CD14-positive monocyte (primary cell): Measurements from ENCODE around the gene GPR15. TPM values are rescaled to one million over a fixed set of nuclear protein-coding genes. Genes with fewer than 3 reads are reported as not detected.

Experiments
- DNase-seq, 3 donors: peaks; one replicate each; pipeline ENCODE4 v3.0.0-alpha.2; 2011 to 2022
- H2AFZ ChIP-seq: 2 replicates; pipeline ENCODE4 v1.6.0; 2012; ENCODE audit warnings: mild to moderate bottlenecking, low read depth, low read length, inconsistent platforms; ENCODE audit not compliant: insufficient read depth, poor library complexity, severe bottlenecking
- H3K27ac ChIP-seq, 2 donors: 1 replicate in 1 of 2; 2 replicates in 1 of 2; pipeline ENCODE4 v1.5.1; 2012 to 2013; ENCODE audit warnings: low read length in 2 of 2, control low read depth in 1 of 2, inconsistent platforms in 1 of 2, low read depth in 1 of 2, mild to moderate bottlenecking in 1 of 2
- H3K27me3 ChIP-seq, 2 donors: one replicate each; pipeline versions ENCODE4 v1.6.0 to v1.6.1; 2011 to 2013; ENCODE audit warnings: low read length in 2 of 2; ENCODE audit not compliant: control insufficient read depth in 2 of 2, insufficient read depth in 2 of 2
- H3K36me3 ChIP-seq, 2 donors: replicated peaks in 1 of 2; 1 replicate in 1 of 2; 2 replicates in 1 of 2; pipeline versions ENCODE4 v1.5.1 to v1.6.1; 2012 to 2013; ENCODE audit warnings: low read length in 2 of 2, control low read depth in 1 of 2, inconsistent platforms in 1 of 2, mild to moderate bottlenecking in 1 of 2; ENCODE audit not compliant: insufficient read depth in 2 of 2, control insufficient read depth in 1 of 2
- H3K4me1 ChIP-seq, 2 donors: 1 replicate in 1 of 2; 2 replicates in 1 of 2; pipeline versions ENCODE4 v1.5.1 to v1.6.1; 2012 to 2013; ENCODE audit warnings: low read length in 2 of 2, control low read depth in 1 of 2, inconsistent platforms in 1 of 2, mild to moderate bottlenecking in 1 of 2, moderate library complexity in 1 of 2; ENCODE audit not compliant: insufficient read depth in 2 of 2, control insufficient read depth in 1 of 2
- H3K4me2 ChIP-seq: replicated peaks from 2 replicates; pipeline ENCODE3; 2012; ENCODE audit warnings: low read length, moderate library complexity, mild to moderate bottlenecking; ENCODE audit not compliant: poor library complexity, severe bottlenecking; ENCODE audit errors: extremely low read depth
- H3K4me3 ChIP-seq, 3 experiments: fragments of 200-600 bp in 1 of 3; sonication (generic) in 1 of 3; replicated peaks in 1 of 3; 1 replicate in 2 of 3; 2 replicates in 1 of 3; pipeline ENCODE4 v1.5.1; 2011 to 2013; ENCODE audit warnings: low read length in 3 of 3, mild to moderate bottlenecking in 3 of 3, control low read depth in 2 of 3, low read depth in 2 of 3, inconsistent platforms in 1 of 3, moderate library complexity in 1 of 3
- H3K79me2 ChIP-seq: 2 replicates; pipeline ENCODE4 v1.6.0; 2012; ENCODE audit warnings: mild to moderate bottlenecking, control low read depth, inconsistent platforms, low read length, moderate library complexity; ENCODE audit not compliant: insufficient read depth
- H3K9ac ChIP-seq: 2 replicates; pipeline ENCODE4 v1.6.0; 2017; ENCODE audit warnings: low read length, mild to moderate bottlenecking; ENCODE audit not compliant: insufficient read depth, poor library complexity, severe bottlenecking
- H3K9me3 ChIP-seq, 2 donors: replicated peaks in 1 of 2; 1 replicate in 1 of 2; 2 replicates in 1 of 2; pipeline versions ENCODE4 v1.5.1 to v1.6.1; 2012 to 2013; ENCODE audit warnings: low read length in 2 of 2, control low read depth in 1 of 2; ENCODE audit not compliant: control insufficient read depth in 1 of 2, insufficient read depth in 1 of 2
- H4K20me1 ChIP-seq: 2 replicates; pipeline ENCODE4 v1.6.0; 2012; ENCODE audit warnings: mild to moderate bottlenecking, low read length, control low read depth, moderate library complexity; ENCODE audit not compliant: insufficient read depth
- H3K27ac Mint-ChIP-seq, 7 donors: one replicate each; pipeline ENCODE4 v1.8.0; 2020; ENCODE audit warnings: mild to moderate bottlenecking in 7 of 7, mixed read lengths in 7 of 7, moderate library complexity in 6 of 7, inconsistent platforms in 2 of 7
- H3K27me3 Mint-ChIP-seq, 3 donors: one replicate each; pipeline ENCODE4 v1.8.0; 2021 to 2022; ENCODE audit warnings: low read depth in 3 of 3, mild to moderate bottlenecking in 3 of 3, mixed read lengths in 3 of 3, moderate library complexity in 3 of 3, inconsistent platforms in 1 of 3
- H3K36me3 Mint-ChIP-seq, 2 donors: one replicate each; pipeline ENCODE4 v1.8.0; 2020; ENCODE audit warnings: mixed read lengths in 2 of 2, inconsistent platforms in 1 of 2, mild to moderate bottlenecking in 1 of 2
- H3K4me1 Mint-ChIP-seq: one replicate; pipeline ENCODE4 v1.8.0; 2020; ENCODE audit warnings: mild to moderate bottlenecking, mixed read lengths
- H3K4me3 Mint-ChIP-seq, 2 donors: one replicate each; pipeline ENCODE4 v1.8.0; 2020; ENCODE audit warnings: mild to moderate bottlenecking in 2 of 2, mixed read lengths in 2 of 2, moderate library complexity in 1 of 2
- H3K9me3 Mint-ChIP-seq, 7 donors: one replicate each; pipeline ENCODE4 v1.8.0; 2020 to 2022; ENCODE audit warnings: mixed read lengths in 7 of 7, mild to moderate bottlenecking in 6 of 7, moderate library complexity in 6 of 7, inconsistent platforms in 2 of 7
- CTCF ChIP-seq: fragments of 200-600 bp; IDR thresholded peaks from one replicate; pipeline ENCODE4 v1.8.0; 2022; ENCODE audit warnings: antibody characterized with exemption, mild to moderate bottlenecking
- WGBS: methylation state at CpG from one replicate; pipeline ENCODE4 v1.1.5; 2013; ENCODE audit warnings: missing lambda C conversion rate; ENCODE audit not compliant: insufficient coverage; 5-methylcytosine and 5-hydroxymethylcytosine counted together
- intact Hi-C, 2 donors: fragments of 100-400 bp; cut with micrococcal nuclease; formaldehyde crosslinking; loops; one replicate each; pipeline versions ENCODE4 v1.15.0 to v1.15.1; 2023
- polyA plus RNA-seq, 3 donors: library from polyadenylated mRNA; depleted of rRNA in 1 of 3; unstranded in 2 of 3; stranded (reverse) in 1 of 3; fragments of 300-500 nt in 2 of 3; fragments of >200 nt in 1 of 3; fragmentation: Illumina TruSeq in 2 of 3; gene quantifications; 1 replicate in 2 of 3; 2 replicates in 1 of 3; pipeline ENCODE4 v1.2.3, GENCODE V29; 2012 to 2021

Gene GPR15
- polyA plus RNA-seq, 3 donors: not detected

- Mint-ChIP-seq H3K36me3 (no peaks in the 10 kb centered on the region), H3K4me1 (peaks cover 5% of the 10 kb centered on the region), H3K4me3 (no peak overlapping the region), H3K27ac (no peak overlapping the region), H3K9me3 (peaks cover 0 to 1% (median 0%) of the 10 kb centered on the region in 7 donors), H3K27me3 (peaks cover 0 to 7% (median 0%) of the 10 kb centered on the region in 3 donors)
- Histone ChIP-seq H3K9ac (no peak overlapping the region), H3K4me1 (peaks cover 0 to 9% of the 10 kb centered on the region in 2 donors), H3K9me3 (no peaks in the 10 kb centered on the region), H3K27me3 (no peaks in the 10 kb centered on the region), H3K27ac (no peak overlapping the region), H3K4me3 (no peak overlapping the region), H3K36me3 (no peaks in the 10 kb centered on the region), H4K20me1 (no peaks in the 10 kb centered on the region), H2AFZ (no peak overlapping the region), H3K79me2 (no peaks in the 10 kb centered on the region), H3K4me2 (no peak overlapping the region)
- no peak for DNase-seq
- no peak for TF ChIP-seq CTCF
- intact Hi-C loops: no loop called here
- no CpG with 5 or more reads among the region's 1 CpG for WGBS
Measured at GRCh38 chr3:98542623-98543022, 10.8 kb downstream of the GPR15 start.

- no peak overlapping the region for H3K4me2 ChIP-seq
- Mint-ChIP-seq H3K27me3 (peaks cover 0 to 7% (median 3%) of the 10 kb centered on the region in 3 donors), H3K27ac (no peak overlapping the region), H3K4me3 (no peak overlapping the region), H3K4me1 (no peaks in the 10 kb centered on the region), H3K36me3 (no peaks in the 10 kb centered on the region), H3K9me3 (peaks cover 0 to 2% (median 0%) of the 10 kb centered on the region in 7 donors)
- H3K4me1 ChIP-seq: no peaks in the 10 kb centered on the region
- H3K9me3 ChIP-seq: no peaks in the 10 kb centered on the region
- TF ChIP-seq CTCF: no peak
- no peaks in the 10 kb centered on the region for H3K79me2 ChIP-seq
- H3K36me3 ChIP-seq: no peaks in the 10 kb centered on the region
- no peaks in the 10 kb centered on the region for H3K27me3 ChIP-seq
- intact Hi-C loops: no loop called here
- 100% methylated on average over 2 of the region's 5 CpGs for WGBS
- H3K27ac ChIP-seq: no peak overlapping the region
- no peak for DNase-seq
- no peak overlapping the region for H3K4me3 ChIP-seq
- no peak overlapping the region for H3K9ac ChIP-seq
- no peak overlapping the region for H2AFZ ChIP-seq
- H4K20me1 ChIP-seq: no peaks in the 10 kb centered on the region
Measured at GRCh38 chr3:98545940-98546339, 14.2 kb downstream of the GPR15 start.
